GM10266 (cell line): Measurements from ENCODE around the gene ARID1B.

Source experiments
- DNase-seq: peaks from one replicate; pipeline ENCODE4 v3.0.0; 2012; ENCODE audit errors: extremely low spot score
- TF ChIP-seq, protein P1 (sequence below): IDR thresholded peaks from 2 replicates; pipeline ENCODE4 v1.5.1; 2012; ENCODE audit warnings: mild to moderate bottlenecking, low read depth; ENCODE audit not compliant: control insufficient read depth, insufficient read depth; ENCODE audit errors: missing control alignments

Gene ARID1B

DNA sequence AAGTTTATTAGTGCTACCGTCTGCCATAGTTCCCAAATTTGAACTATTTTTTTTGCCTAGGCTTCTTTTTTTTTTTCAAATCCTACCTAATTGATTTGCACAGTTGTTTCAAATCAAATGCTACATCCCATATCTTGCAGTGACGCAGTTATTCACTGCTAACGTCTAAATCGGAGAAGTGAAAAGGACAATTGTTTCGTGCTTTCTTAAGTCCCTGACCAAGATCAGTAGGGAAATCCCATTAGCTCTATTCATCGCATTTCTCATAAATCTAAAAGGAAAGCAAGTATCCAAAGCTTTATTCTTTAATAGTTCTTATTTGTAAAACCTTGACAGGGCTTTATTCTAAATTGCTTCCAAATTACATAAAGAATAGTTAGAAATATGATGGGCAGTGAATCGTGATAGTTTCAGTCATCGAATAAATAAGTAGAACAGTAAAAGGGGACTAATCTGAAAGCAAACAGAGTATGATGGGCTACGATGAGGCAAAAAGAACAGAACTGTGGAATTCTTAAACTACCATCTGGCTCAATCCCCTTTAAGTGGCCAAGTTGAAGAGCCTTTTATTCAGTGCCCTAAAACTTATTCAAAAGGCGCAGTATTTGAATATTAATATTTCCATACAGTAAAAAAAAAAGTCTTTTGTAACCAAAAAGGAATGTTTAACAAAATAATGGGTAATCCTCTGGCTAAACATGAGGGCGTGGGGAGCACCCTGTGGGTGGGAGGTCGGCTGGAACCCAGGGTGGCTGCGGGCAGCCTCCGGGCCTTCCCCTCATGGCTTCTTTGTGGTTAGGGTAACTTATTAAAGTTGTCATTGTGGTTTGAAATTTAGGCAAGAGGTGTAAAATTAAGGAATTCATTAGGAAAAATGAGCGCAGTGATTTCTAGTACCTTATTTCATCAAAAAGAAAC is 3.0 kb upstream of the ARID1B start:
- DNase-seq: no peak
- TF ChIP-seq, protein P1, sequence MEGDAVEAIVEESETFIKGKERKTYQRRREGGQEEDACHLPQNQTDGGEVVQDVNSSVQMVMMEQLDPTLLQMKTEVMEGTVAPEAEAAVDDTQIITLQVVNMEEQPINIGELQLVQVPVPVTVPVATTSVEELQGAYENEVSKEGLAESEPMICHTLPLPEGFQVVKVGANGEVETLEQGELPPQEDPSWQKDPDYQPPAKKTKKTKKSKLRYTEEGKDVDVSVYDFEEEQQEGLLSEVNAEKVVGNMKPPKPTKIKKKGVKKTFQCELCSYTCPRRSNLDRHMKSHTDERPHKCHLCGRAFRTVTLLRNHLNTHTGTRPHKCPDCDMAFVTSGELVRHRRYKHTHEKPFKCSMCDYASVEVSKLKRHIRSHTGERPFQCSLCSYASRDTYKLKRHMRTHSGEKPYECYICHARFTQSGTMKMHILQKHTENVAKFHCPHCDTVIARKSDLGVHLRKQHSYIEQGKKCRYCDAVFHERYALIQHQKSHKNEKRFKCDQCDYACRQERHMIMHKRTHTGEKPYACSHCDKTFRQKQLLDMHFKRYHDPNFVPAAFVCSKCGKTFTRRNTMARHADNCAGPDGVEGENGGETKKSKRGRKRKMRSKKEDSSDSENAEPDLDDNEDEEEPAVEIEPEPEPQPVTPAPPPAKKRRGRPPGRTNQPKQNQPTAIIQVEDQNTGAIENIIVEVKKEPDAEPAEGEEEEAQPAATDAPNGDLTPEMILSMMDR: no peak

GRCh38 chr6:156774863-156775405 is 2.2 kb upstream of the ARID1B start:
- TF ChIP-seq, protein P1: no peak
- DNase-seq: no peak

- TF ChIP-seq, protein P1: no peak
- no peak for DNase-seq
These were observed 1.5 kb upstream of the ARID1B start for GRCh38 chr6:156775717-156776116.

DNA sequence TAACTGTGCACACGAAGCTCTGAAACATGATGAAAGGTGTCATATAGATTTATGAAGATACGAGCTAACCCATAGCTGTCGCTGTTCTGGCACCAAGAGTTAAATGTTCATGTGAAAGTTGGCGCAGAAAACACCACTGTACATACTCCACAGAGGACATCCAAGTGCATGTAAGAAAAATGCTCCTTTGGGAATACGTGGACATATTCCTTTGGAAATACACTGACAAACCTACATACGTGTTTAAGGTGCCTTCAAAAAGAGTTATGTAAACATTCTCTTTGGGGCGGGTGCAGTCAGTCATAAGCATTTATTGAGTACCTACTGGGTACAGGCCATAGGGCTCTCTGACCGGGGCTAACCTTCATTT is 723 bp upstream of the ARID1B start:
- peak; percentile 54 for DNase-seq
- TF ChIP-seq, protein P1: peak; percentile 15

DNA sequence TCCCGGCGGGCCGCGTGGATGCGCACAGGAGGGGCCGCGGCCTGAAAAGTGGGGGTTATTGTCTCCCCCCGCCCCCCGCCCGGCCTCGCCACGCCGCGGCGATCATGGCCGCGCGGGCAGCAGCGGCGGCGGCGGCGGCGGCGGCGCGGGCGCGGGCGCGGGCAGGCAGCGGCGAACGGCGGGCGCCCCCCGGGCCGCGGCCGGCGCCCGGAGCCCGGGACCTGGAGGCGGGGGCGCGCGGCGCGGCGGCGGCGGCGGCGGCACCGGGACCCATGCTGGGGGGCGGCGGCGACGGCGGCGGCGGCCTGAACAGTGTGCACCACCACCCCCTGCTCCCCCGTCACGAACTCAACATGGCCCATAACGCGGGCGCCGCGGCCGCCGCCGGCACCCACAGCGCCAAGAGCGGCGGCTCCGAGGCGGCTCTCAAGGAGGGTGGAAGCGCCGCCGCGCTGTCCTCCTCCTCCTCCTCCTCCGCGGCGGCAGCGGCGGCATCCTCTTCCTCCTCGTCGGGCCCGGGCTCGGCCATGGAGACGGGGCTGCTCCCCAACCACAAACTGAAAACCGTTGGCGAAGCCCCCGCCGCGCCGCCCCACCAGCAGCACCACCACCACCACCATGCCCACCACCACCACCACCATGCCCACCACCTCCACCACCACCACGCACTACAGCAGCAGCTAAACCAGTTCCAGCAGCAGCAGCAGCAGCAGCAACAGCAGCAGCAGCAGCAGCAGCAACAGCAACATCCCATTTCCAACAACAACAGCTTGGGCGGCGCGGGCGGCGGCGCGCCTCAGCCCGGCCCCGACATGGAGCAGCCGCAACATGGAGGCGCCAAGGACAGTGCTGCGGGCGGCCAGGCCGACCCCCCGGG is 637 bp downstream of the ARID1B start:
- TF ChIP-seq, protein P1: no peak
- DNase-seq: peak; percentile 79

DNA sequence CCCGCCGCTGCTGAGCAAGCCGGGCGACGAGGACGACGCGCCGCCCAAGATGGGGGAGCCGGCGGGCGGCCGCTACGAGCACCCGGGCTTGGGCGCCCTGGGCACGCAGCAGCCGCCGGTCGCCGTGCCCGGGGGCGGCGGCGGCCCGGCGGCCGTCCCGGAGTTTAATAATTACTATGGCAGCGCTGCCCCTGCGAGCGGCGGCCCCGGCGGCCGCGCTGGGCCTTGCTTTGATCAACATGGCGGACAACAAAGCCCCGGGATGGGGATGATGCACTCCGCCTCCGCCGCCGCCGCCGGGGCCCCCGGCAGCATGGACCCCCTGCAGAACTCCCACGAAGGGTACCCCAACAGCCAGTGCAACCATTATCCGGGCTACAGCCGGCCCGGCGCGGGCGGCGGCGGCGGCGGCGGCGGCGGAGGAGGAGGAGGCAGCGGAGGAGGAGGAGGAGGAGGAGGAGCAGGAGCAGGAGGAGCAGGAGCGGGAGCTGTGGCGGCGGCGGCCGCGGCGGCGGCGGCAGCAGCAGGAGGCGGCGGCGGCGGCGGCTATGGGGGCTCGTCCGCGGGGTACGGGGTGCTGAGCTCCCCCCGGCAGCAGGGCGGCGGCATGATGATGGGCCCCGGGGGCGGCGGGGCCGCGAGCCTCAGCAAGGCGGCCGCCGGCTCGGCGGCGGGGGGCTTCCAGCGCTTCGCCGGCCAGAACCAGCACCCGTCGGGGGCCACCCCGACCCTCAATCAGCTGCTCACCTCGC is 1.5 kb downstream of the ARID1B start:
- TF ChIP-seq, protein P1: no peak
- DNase-seq: peak; percentile 65
